Upper lobe of left lung (tissue), 4 donors: ENCODE measurements around the gene PDLIM7.

Source experiments
- POLR2A ChIP-seq, 4 donors: fragments of 450-650 bp; IDR thresholded peaks; one replicate each; pipeline ENCODE4 v1.5.1; 2016 to 2017; ENCODE audit warnings: antibody characterized with exemption in 4 of 4, mild to moderate bottlenecking in 2 of 4
- TF ChIP-seq, protein P1 (sequence below), 6 experiments: fragments of 450-650 bp in 4 of 6; fragments of 200-600 bp in 2 of 6; sonication (generic) in 2 of 6; IDR thresholded peaks; one replicate each; pipeline ENCODE4 v1.5.1; 2016 to 2019; ENCODE audit warnings: antibody characterized with exemption in 6 of 6

GRCh38 chr5:177539411-177539810 lies 42.0 kb upstream of the PDLIM7 start:
- TF ChIP-seq, protein P1, sequence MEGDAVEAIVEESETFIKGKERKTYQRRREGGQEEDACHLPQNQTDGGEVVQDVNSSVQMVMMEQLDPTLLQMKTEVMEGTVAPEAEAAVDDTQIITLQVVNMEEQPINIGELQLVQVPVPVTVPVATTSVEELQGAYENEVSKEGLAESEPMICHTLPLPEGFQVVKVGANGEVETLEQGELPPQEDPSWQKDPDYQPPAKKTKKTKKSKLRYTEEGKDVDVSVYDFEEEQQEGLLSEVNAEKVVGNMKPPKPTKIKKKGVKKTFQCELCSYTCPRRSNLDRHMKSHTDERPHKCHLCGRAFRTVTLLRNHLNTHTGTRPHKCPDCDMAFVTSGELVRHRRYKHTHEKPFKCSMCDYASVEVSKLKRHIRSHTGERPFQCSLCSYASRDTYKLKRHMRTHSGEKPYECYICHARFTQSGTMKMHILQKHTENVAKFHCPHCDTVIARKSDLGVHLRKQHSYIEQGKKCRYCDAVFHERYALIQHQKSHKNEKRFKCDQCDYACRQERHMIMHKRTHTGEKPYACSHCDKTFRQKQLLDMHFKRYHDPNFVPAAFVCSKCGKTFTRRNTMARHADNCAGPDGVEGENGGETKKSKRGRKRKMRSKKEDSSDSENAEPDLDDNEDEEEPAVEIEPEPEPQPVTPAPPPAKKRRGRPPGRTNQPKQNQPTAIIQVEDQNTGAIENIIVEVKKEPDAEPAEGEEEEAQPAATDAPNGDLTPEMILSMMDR (IDR thresholded peaks at IDR 0.05): no peak
- TF ChIP-seq POLR2A (IDR thresholded peaks at IDR 0.05): no peak
